WTC11 (cell line): ENCODE data around the gene ZDHHC24. TPM values are rescaled to one million over a fixed set of nuclear protein-coding genes. Genes with fewer than 3 reads are reported as not detected.

ENCODE experiments used
- ATAC-seq: fragments of 200-7000 bp; cut with Tn5 transposase; 2 replicates; pipeline ENCODE4 v1.10.0; 2021; ENCODE audit warnings: mild to moderate bottlenecking, moderate library complexity
- CTCF ChIA-PET: fragments of 300-600 bp; sonication (Branson Sonifier 250); formaldehyde crosslinking; loops from one replicate; lab custom pipeline; 2021; ENCODE audit warnings: antibody characterized with exemption; lab: Charles Lee
- POLR2A ChIA-PET: fragments of 350-600 bp; sonication (Branson Sonifier 250); formaldehyde crosslinking; loops from one replicate; lab custom pipeline; 2021; ENCODE audit warnings: antibody characterized with exemption; lab: Charles Lee
- DNase-seq: peaks from one replicate; pipeline ENCODE4 v3.0.0; 2021; ENCODE audit warnings: low spot score
- H3K27ac Mint-ChIP-seq: 2 replicates; pipeline ENCODE4 v1.8.0; 2021; ENCODE audit warnings: mixed read lengths
- H3K27me3 Mint-ChIP-seq: 2 replicates; pipeline ENCODE4 v1.8.0; 2021; ENCODE audit warnings: low read depth, mild to moderate bottlenecking, moderate library complexity, mixed read lengths
- H3K36me3 Mint-ChIP-seq: 2 replicates; pipeline ENCODE4 v1.8.0; 2021; ENCODE audit warnings: mixed read lengths
- H3K4me1 Mint-ChIP-seq: 2 replicates; pipeline ENCODE4 v1.8.0; 2022; ENCODE audit warnings: mixed read lengths
- H3K4me3 Mint-ChIP-seq: 2 replicates; pipeline ENCODE4 v1.8.0; 2021; ENCODE audit warnings: mild to moderate bottlenecking, moderate library complexity, mixed read lengths
- H3K9me3 Mint-ChIP-seq: 2 replicates; pipeline ENCODE4 v1.8.0; 2021; ENCODE audit warnings: mixed read lengths
- CBFB ChIP-seq: sonication (generic); formaldehyde crosslinking; IDR thresholded peaks from 2 replicates; pipeline ENCODE4 v1.8.1; 2022; ENCODE audit warnings: mild to moderate bottlenecking, low read depth, missing genetic modification reagents
- FOXJ3 ChIP-seq: sonication (generic); formaldehyde crosslinking; IDR thresholded peaks from 2 replicates; pipeline ENCODE4 v1.9.0; 2021; ENCODE audit warnings: missing genetic modification reagents, mild to moderate bottlenecking, borderline replicate concordance
- GABPB1 ChIP-seq: sonication (generic); formaldehyde crosslinking; IDR thresholded peaks from 2 replicates; pipeline ENCODE4 v1.8.1; 2023; ENCODE audit warnings: mild to moderate bottlenecking, missing genetic modification reagents
- GRHL2 ChIP-seq: fragments of 250-450 bp; sonication (Bioruptor Pico); IDR thresholded peaks from 2 replicates; pipeline ENCODE4 v1.8.0; 2022; ENCODE audit warnings: mild to moderate bottlenecking, moderate library complexity; ENCODE audit not compliant: insufficient replicate concordance, severe bottlenecking
- NR2C2 ChIP-seq: sonication (generic); formaldehyde crosslinking; IDR thresholded peaks from 2 replicates; pipeline ENCODE4 v1.8.0; 2022; ENCODE audit warnings: mild to moderate bottlenecking, missing genetic modification reagents
- OVOL2 ChIP-seq: fragments of 250-450 bp; sonication (Bioruptor Pico); IDR thresholded peaks from 2 replicates; pipeline ENCODE4 v1.9.0; 2021; ENCODE audit warnings: mild to moderate bottlenecking, borderline replicate concordance
- RORB ChIP-seq: fragments of 250-450 bp; sonication (Bioruptor Pico); IDR thresholded peaks from 2 replicates; pipeline ENCODE4 v1.9.0; 2021; ENCODE audit warnings: mild to moderate bottlenecking
- SMAD4 ChIP-seq: sonication (generic); formaldehyde crosslinking; IDR thresholded peaks from 2 replicates; pipeline ENCODE4 v1.8.0; 2022; ENCODE audit warnings: mild to moderate bottlenecking, missing genetic modification reagents
- ZNF219 ChIP-seq: sonication (generic); formaldehyde crosslinking; IDR thresholded peaks from 2 replicates; pipeline ENCODE4 v1.8.0; 2023; ENCODE audit warnings: missing genetic modification reagents, mild to moderate bottlenecking, borderline replicate concordance
- ZNF263 ChIP-seq: sonication (generic); formaldehyde crosslinking; IDR thresholded peaks from 2 replicates; pipeline ENCODE4 v1.8.1; 2022; ENCODE audit warnings: low read depth, mild to moderate bottlenecking, moderate library complexity, missing genetic modification reagents
- ZNF671 ChIP-seq: fragments of 250-450 bp; sonication (Bioruptor Pico); IDR thresholded peaks from 2 replicates; pipeline ENCODE4 v1.8.0; 2021; ENCODE audit warnings: mild to moderate bottlenecking
- total RNA-seq: library from RNA; stranded (reverse); gene quantifications from 3 replicates; pipeline ENCODE4 v1.2.3, GENCODE V29; 2021
- TF ChIP-seq, protein P1 (sequence below): sonication (generic); formaldehyde crosslinking; IDR thresholded peaks from 2 replicates; pipeline ENCODE4 v1.8.0; 2023; ENCODE audit warnings: missing genetic modification reagents, mild to moderate bottlenecking, borderline replicate concordance
- TF ChIP-seq, protein P2 (sequence below): fragments of 250-450 bp; sonication (Bioruptor Pico); conservative IDR thresholded peaks from 2 replicates; pipeline ENCODE4 v1.9.0; 2021; ENCODE audit warnings: mild to moderate bottlenecking
- TF ChIP-seq, protein P3 (sequence below): fragments of 250-450 bp; sonication (Bioruptor Pico); IDR thresholded peaks from 2 replicates; pipeline ENCODE4 v1.9.0; 2021; ENCODE audit warnings: mild to moderate bottlenecking, borderline replicate concordance
- TF ChIP-seq, protein P4 (sequence below): sonication (generic); formaldehyde crosslinking; IDR thresholded peaks from 2 replicates; pipeline ENCODE4 v1.8.0; 2023; ENCODE audit warnings: missing genetic modification reagents
- TF ChIP-seq, protein P5 (sequence below): fragments of 250-450 bp; sonication (Bioruptor Pico); IDR thresholded peaks from 2 replicates; pipeline ENCODE4 v1.8.0; 2021; ENCODE audit warnings: mild to moderate bottlenecking
- TF ChIP-seq, protein P6 (sequence below): sonication (generic); formaldehyde crosslinking; IDR thresholded peaks from 2 replicates; pipeline ENCODE4 v1.8.1; 2023; ENCODE audit warnings: mild to moderate bottlenecking, missing genetic modification reagents
- TF ChIP-seq, protein P7 (sequence below): fragments of 250-450 bp; sonication (Bioruptor Pico); IDR thresholded peaks from 2 replicates; pipeline ENCODE4 v2.1.2; 2022; ENCODE audit warnings: mild to moderate bottlenecking, moderate library complexity
- TF ChIP-seq, protein P8 (sequence below): sonication (generic); formaldehyde crosslinking; IDR thresholded peaks from 2 replicates; pipeline ENCODE4 v1.8.1; 2022; ENCODE audit warnings: mild to moderate bottlenecking, missing genetic modification reagents, moderate library complexity, borderline replicate concordance

The ZDHHC24 gene
- total RNA-seq, 1 experiment from 2014 or later: 14.8 TPM

DNA sequence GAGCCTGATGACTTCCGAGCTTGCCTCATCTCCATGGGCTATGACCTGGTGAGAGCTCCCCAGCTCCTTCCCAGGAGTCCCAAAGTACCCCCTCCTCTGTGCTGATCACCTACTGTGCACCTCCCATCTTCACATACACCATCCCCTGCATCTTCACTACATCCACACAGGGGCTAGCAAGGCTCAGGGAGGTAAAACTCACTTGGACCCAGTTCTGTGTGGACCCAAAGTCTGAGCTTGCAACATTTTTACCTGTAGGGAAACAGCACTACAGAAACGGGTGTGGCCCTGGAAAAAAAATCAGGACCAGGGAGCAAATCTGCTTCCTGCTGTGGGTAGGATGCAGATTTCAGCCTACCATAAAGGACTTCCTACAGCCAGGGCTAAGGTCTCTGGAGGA lies 16.4 kb upstream of the ZDHHC24 start (continued):
- TF ChIP-seq ZNF671 (CRISPR knock-in tag): no peak
- TF ChIP-seq, protein P1, sequence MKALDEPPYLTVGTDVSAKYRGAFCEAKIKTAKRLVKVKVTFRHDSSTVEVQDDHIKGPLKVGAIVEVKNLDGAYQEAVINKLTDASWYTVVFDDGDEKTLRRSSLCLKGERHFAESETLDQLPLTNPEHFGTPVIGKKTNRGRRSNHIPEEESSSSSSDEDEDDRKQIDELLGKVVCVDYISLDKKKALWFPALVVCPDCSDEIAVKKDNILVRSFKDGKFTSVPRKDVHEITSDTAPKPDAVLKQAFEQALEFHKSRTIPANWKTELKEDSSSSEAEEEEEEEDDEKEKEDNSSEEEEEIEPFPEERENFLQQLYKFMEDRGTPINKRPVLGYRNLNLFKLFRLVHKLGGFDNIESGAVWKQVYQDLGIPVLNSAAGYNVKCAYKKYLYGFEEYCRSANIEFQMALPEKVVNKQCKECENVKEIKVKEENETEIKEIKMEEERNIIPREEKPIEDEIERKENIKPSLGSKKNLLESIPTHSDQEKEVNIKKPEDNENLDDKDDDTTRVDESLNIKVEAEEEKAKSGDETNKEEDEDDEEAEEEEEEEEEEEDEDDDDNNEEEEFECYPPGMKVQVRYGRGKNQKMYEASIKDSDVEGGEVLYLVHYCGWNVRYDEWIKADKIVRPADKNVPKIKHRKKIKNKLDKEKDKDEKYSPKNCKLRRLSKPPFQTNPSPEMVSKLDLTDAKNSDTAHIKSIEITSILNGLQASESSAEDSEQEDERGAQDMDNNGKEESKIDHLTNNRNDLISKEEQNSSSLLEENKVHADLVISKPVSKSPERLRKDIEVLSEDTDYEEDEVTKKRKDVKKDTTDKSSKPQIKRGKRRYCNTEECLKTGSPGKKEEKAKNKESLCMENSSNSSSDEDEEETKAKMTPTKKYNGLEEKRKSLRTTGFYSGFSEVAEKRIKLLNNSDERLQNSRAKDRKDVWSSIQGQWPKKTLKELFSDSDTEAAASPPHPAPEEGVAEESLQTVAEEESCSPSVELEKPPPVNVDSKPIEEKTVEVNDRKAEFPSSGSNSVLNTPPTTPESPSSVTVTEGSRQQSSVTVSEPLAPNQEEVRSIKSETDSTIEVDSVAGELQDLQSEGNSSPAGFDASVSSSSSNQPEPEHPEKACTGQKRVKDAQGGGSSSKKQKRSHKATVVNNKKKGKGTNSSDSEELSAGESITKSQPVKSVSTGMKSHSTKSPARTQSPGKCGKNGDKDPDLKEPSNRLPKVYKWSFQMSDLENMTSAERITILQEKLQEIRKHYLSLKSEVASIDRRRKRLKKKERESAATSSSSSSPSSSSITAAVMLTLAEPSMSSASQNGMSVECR (CRISPR knock-in tag): no peak
- no peak for TF ChIP-seq NR2C2 (CRISPR knock-in tag)
- TF ChIP-seq, protein P2, sequence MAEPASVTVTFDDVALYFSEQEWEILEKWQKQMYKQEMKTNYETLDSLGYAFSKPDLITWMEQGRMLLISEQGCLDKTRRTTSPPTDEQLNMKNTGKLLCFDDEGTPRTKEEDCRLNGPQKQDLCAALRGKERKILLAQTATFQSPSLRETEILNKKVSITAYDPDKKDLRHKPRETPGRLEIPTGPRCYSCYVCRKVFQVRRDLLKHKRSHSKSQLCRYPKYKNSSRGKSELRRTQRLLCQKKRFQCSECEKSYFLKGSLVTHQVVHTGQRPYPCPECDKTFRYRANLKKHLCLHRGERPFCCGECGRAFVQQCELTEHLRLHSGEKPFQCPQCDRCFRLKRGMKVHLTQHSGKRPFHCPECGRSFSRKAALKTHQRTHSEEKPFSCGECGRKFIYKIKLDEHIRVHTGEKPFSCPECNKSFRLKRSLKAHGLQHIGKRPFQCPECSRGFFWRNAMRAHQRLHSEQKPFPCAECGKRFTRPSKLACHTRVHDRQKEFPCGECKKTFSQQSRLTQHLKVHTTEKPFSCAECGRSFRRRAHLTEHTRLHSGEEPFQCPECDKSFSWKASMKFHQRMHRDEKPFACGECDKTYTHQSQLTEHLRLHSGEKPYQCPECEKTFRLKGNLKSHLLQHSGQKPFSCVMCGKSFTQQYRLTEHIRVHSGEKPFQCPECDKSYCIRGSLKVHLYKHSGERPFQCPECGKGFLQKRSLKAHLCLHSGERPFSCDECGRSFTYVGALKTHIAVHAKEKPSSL (CRISPR knock-in tag): no peak
- TF ChIP-seq, protein P3, sequence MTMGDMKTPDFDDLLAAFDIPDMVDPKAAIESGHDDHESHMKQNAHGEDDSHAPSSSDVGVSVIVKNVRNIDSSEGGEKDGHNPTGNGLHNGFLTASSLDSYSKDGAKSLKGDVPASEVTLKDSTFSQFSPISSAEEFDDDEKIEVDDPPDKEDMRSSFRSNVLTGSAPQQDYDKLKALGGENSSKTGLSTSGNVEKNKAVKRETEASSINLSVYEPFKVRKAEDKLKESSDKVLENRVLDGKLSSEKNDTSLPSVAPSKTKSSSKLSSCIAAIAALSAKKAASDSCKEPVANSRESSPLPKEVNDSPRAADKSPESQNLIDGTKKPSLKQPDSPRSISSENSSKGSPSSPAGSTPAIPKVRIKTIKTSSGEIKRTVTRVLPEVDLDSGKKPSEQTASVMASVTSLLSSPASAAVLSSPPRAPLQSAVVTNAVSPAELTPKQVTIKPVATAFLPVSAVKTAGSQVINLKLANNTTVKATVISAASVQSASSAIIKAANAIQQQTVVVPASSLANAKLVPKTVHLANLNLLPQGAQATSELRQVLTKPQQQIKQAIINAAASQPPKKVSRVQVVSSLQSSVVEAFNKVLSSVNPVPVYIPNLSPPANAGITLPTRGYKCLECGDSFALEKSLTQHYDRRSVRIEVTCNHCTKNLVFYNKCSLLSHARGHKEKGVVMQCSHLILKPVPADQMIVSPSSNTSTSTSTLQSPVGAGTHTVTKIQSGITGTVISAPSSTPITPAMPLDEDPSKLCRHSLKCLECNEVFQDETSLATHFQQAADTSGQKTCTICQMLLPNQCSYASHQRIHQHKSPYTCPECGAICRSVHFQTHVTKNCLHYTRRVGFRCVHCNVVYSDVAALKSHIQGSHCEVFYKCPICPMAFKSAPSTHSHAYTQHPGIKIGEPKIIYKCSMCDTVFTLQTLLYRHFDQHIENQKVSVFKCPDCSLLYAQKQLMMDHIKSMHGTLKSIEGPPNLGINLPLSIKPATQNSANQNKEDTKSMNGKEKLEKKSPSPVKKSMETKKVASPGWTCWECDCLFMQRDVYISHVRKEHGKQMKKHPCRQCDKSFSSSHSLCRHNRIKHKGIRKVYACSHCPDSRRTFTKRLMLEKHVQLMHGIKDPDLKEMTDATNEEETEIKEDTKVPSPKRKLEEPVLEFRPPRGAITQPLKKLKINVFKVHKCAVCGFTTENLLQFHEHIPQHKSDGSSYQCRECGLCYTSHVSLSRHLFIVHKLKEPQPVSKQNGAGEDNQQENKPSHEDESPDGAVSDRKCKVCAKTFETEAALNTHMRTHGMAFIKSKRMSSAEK (CRISPR knock-in tag): no peak
- no peak for TF ChIP-seq ZNF263 (CRISPR knock-in tag)
- TF ChIP-seq CBFB: no peak
- TF ChIP-seq, protein P4, sequence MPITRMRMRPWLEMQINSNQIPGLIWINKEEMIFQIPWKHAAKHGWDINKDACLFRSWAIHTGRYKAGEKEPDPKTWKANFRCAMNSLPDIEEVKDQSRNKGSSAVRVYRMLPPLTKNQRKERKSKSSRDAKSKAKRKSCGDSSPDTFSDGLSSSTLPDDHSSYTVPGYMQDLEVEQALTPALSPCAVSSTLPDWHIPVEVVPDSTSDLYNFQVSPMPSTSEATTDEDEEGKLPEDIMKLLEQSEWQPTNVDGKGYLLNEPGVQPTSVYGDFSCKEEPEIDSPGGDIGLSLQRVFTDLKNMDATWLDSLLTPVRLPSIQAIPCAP (CRISPR knock-in tag): no peak
- no peak for TF ChIP-seq FOXJ3
- no peak for TF ChIP-seq GABPB1 (CRISPR knock-in tag)
- no peak for TF ChIP-seq RORB
- TF ChIP-seq, protein P5, sequence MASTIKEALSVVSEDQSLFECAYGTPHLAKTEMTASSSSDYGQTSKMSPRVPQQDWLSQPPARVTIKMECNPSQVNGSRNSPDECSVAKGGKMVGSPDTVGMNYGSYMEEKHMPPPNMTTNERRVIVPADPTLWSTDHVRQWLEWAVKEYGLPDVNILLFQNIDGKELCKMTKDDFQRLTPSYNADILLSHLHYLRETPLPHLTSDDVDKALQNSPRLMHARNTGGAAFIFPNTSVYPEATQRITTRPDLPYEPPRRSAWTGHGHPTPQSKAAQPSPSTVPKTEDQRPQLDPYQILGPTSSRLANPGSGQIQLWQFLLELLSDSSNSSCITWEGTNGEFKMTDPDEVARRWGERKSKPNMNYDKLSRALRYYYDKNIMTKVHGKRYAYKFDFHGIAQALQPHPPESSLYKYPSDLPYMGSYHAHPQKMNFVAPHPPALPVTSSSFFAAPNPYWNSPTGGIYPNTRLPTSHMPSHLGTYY (CRISPR knock-in tag): no peak
- TF ChIP-seq ZNF219 (CRISPR knock-in tag): no peak
- TF ChIP-seq, all 79 proteins: peak for 0

DNA sequence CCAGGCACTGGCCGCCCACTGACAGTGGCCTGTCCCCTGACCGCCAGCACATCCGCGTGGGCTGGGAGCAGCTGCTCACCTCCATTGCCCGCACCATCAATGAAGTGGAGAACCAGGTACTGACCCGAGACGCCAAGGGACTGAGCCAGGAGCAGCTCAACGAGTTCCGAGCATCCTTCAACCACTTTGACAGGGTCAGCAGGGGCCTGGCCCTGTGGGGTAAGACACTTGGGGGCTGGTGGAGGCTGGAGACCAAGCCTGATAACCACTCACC lies 16.1 kb upstream of the ZDHHC24 start:
- Mint-ChIP-seq H3K27ac (no peak overlapping the region), H3K9me3 (no peaks in the 10 kb centered on the region), H3K4me3 (no peak overlapping the region), H3K4me1 (no peaks in the 10 kb centered on the region), H3K27me3 (peaks cover 6% of the 10 kb centered on the region), H3K36me3 (peaks cover 24% of the 10 kb centered on the region)
- DNase-seq (no peak), ATAC-seq (no peak)
- ChIA-PET POLR2A (no interaction called here), CTCF (interaction anchor here (1.0 to 1.3 kb wide), 3 partner anchors 31 to 290 kb away, joined by 3 to 4 read pairs (median 3); partner anchors contain the start of genes CCDC87 and RBM4B)
- TF ChIP-seq, protein P6, sequence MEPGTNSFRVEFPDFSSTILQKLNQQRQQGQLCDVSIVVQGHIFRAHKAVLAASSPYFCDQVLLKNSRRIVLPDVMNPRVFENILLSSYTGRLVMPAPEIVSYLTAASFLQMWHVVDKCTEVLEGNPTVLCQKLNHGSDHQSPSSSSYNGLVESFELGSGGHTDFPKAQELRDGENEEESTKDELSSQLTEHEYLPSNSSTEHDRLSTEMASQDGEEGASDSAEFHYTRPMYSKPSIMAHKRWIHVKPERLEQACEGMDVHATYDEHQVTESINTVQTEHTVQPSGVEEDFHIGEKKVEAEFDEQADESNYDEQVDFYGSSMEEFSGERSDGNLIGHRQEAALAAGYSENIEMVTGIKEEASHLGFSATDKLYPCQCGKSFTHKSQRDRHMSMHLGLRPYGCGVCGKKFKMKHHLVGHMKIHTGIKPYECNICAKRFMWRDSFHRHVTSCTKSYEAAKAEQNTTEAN (CRISPR knock-in tag): no peak
- TF ChIP-seq SMAD4 (no peak), OVOL2 (CRISPR knock-in tag) (no peak), GRHL2 (no peak), RORB (no peak), CBFB (no peak)
- TF ChIP-seq, protein P7, sequence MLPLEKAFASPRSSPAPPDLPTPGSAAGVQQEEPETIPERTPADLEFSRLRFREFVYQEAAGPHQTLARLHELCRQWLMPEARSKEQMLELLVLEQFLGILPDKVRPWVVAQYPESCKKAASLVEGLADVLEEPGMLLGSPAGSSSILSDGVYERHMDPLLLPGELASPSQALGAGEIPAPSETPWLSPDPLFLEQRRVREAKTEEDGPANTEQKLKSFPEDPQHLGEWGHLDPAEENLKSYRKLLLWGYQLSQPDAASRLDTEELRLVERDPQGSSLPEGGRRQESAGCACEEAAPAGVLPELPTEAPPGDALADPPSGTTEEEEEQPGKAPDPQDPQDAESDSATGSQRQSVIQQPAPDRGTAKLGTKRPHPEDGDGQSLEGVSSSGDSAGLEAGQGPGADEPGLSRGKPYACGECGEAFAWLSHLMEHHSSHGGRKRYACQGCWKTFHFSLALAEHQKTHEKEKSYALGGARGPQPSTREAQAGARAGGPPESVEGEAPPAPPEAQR (CRISPR knock-in tag): no peak
- TF ChIP-seq, protein P8, sequence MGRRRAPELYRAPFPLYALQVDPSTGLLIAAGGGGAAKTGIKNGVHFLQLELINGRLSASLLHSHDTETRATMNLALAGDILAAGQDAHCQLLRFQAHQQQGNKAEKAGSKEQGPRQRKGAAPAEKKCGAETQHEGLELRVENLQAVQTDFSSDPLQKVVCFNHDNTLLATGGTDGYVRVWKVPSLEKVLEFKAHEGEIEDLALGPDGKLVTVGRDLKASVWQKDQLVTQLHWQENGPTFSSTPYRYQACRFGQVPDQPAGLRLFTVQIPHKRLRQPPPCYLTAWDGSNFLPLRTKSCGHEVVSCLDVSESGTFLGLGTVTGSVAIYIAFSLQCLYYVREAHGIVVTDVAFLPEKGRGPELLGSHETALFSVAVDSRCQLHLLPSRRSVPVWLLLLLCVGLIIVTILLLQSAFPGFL: no peak
